Activated CD4-positive, alpha-beta T cell treated with anti-CD3 and anti-CD28 coated beads for 1 hour (primary cell): ENCODE measurements around the gene CCDC197.

Experiments used
- DNase-seq: peaks from one replicate; pipeline ENCODE4 v3.0.0-alpha.2; 2020

The CCDC197 gene

DNA sequence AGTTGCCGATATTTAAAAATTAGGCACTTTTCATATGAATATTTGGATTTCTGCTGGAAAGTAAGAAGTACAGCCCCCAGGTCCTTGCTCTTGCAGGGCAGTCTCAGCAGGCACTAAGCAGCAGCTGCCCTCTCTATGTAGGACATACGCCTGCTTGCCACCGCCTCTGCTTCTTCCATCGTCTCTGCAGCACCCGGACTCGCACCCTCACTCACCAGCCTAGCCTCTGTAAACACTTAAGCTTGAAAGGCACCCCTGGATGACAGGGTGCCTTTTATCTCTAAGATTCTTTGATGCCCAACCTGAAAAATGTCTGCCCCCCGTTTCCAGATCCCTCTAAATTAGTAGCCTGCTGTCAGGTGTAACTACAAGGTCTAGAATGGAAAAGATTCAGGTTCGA lies 48.0 kb downstream of the CCDC197 start:
- DNase-seq, result no peak

GRCh38 chr14:94045563-94046345 lies 48.7 kb downstream of the CCDC197 start:
- DNase-seq, result no peak

- no peak for DNase-seq
Measured at GRCh38 chr14:94046696-94047250, 49.7 kb downstream of the CCDC197 start.

DNA sequence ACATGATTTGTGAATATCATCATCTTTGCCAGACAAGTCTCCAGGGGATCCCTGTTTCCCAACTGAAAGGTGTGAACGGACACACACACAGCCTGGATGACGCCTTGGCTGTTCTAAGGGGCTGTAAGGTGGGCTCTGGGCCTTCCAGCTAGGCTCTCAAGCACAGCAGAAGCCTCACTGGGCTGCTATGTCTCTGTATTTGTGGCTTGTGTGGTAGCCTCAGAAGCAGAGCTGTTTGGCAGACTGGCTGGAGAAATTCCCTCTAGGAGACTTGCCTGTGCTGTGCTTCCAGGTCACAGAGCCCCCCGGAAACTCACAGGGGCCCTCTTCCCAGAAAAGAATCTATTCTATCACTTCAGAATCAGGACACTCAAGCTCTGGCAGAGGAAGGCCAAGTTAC lies 50.5 kb downstream of the CCDC197 start:
- no peak for DNase-seq

GRCh38 chr14:94048691-94049624 lies 51.9 kb downstream of the CCDC197 start:
- no peak for DNase-seq

DNA sequence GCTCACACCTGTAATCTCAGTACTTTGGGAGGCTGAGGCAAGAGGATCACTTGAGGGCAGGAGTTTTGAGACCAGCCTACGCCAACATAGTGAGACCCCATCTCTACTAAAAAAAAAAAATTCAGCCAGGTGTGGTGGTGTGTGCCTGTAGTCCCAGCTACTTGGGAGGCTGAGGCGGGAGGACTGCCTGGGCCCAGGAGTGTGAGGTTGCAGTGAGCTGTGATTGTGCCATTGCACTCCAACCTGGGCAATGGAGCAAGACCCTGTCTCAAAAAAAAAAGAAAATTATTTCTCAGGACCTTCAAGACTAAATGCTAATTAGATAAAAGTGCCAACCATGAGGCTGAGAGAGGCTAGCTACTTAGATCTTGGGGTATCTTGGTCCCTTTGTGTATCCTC lies 52.5 kb downstream of the CCDC197 start:
- no peak for DNase-seq

- DNase-seq, result no peak
Measured at GRCh38 chr14:94050231-94050880, 53.3 kb downstream of the CCDC197 start.

DNA sequence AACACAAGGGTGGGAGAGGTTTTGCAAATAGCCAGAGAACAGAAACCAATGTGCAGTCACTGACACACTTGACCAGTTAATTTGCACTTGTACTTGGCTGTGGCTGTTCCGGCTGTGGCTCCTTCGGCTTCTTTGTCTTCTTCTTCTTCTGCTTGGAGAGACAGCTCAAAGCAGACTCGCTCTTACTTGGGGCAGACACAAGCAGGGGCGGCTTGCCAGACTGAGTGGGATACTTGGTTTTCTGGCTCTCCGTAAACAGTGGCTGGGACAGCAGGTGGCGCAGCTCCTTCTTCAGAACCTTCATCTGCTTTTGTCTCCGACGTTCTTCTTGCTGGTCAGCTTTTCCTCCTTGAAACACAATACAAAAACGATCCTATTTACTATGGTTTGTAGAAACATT lies 54.0 kb downstream of the CCDC197 start:
- DNase-seq, result no peak

DNA sequence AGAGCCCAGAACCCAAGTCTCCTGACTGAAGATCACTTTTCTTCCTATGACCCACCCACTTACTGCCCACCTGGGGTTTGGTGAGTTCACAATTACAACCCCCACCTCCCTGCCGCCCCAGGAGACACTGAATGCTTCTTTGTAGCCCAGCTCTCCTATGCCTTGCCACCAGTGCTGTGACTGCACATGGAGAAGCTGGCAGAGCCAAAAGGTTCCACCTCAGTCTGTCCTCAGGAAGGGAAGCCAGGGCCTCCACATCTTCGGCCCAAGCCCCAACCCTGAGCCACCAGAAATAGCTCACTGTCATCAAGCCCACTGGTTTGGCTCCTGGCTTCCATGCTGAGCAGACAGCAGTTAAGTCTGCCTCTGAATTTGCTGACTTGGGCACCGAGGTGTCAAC lies 54.7 kb downstream of the CCDC197 start:
- DNase-seq, result no peak

DNA sequence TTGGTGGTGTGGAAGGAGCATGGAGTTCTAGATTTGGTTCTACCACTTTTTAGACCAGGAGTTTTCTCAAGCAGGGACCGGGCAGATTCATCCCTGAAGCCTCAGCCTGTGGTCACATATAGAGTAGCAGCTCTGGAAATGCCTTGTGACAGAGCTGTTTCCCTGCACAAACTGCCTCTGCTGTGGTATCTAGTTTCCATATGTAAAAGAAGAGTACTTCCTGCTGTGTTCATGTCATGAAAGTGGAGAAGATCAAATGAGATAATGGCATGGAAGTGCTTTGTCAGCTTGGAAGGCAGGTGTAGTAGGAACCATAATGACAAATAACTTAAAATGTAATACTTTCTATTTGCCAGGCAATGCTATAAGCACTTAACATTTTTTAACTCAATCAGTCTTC lies 55.1 kb downstream of the CCDC197 start:
- DNase-seq, result no peak

DNA sequence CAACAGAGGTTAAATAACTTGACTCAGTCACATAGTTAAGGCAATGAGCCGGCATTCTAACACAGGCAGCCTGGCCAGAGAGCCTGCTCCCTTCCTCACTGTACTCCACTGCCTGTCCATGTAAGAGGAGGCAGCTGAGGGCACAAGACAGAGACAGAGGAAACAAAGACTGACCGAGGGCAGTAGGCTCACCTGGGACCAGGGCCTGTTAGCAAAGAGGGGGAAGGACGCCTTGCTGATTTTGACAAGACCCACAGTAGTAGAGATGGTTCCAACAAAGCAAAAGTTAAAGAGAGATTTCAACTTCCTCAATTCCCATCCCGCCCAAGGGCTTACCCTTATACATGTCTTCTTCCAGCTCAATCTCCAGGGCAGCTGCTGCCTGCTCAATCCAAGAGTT lies 55.6 kb downstream of the CCDC197 start:
- DNase-seq, result no peak

DNA sequence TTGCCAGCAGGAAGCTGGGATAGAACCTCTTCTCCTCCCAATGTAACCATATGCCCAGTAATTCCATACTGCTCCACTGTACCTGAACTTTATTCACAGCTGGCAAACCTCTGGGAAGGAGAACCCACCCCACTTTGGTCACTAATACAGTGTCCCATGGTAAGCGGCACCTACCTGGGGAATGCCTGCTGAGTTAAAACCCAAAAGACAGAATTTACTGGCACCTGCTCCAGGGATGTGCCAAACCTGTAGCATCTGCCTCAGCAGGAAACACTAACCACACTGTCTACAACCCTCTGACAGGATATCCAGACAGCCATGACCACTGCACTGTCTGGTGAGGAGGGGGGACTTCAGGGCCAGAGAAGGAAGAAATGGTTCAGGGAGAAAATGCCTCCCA lies 57.3 kb downstream of the CCDC197 start:
- DNase-seq, result no peak

- no peak for DNase-seq
Measured at GRCh38 chr14:94054936-94055335, 57.8 kb downstream of the CCDC197 start.

DNA sequence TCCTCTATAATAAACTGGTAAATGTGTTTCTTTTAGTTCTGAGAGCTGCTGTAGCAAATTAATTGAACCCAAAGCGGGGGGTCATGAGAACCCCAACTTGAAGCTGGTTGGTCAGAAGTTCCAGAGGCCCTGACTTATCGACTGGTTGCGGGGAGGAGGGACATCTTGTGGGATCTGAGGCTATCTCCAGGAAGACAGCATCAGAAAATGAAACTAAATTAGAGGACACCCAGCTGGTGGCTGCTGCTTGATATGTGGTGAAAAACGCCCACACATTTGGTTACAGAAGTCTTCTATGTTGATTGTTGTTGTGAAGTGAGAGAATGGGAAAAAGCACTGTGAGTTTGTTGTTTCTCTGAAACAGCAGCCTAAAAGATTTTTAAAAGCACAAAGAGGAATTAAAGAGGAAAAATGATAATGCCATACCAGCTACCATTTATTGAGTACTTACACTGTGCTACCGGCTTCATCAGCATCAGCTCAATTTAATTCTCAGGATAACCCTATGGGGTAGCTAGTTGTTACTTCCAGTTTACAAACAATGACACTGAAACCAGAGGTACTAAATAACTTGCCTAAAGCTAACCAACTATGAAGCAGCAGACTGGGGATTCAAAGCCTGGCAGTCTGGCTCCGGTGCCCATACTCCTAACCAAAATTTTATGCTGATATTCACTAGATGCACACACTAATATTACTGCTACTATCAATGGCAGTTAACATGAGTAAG lies 59.6 kb downstream of the CCDC197 start:
- no peak for DNase-seq

- no peak for DNase-seq
Measured at GRCh38 chr14:94058128-94058673, 61.1 kb downstream of the CCDC197 start.
